Hepatocyte (in vitro differentiated cells): Measurements from ENCODE around the gene LPP. TPM values are rescaled to one million over a fixed set of nuclear protein-coding genes. Genes with fewer than 3 reads are reported as not detected.

Source experiments
- DNase-seq: peaks from one replicate; pipeline ENCODE4 v3.0.0-alpha.2; 2016; ENCODE audit warnings: low spot score
- H2AFZ ChIP-seq: fragments of 200-600 bp; sonication (generic); 2 replicates; pipeline ENCODE4 v1.6.0; 2016; ENCODE audit warnings: antibody characterized with exemption, mild to moderate bottlenecking
- H3K27ac ChIP-seq: fragments of 200-600 bp; sonication (generic); 2 replicates; pipeline ENCODE4 v1.5.1; 2016; ENCODE audit warnings: mild to moderate bottlenecking
- H3K27me3 ChIP-seq: fragments of 200-600 bp; sonication (generic); 2 replicates; pipeline ENCODE4 v1.6.1; 2016
- H3K36me3 ChIP-seq: fragments of 200-600 bp; sonication (generic); replicated peaks from 2 replicates; pipeline ENCODE4 v1.5.1; 2016; ENCODE audit warnings: low read depth; ENCODE audit not compliant: insufficient read depth
- H3K4me1 ChIP-seq: fragments of 200-600 bp; sonication (generic); 2 replicates; pipeline ENCODE4 v1.5.1; 2016; ENCODE audit warnings: mild to moderate bottlenecking, moderate library complexity; ENCODE audit not compliant: insufficient read depth
- H3K4me2 ChIP-seq: fragments of 200-600 bp; sonication (generic); 2 replicates; pipeline ENCODE4 v1.6.0; 2016
- H3K4me3 ChIP-seq: fragments of 200-600 bp; sonication (generic); 2 replicates; pipeline ENCODE4 v1.5.1; 2016; ENCODE audit warnings: mild to moderate bottlenecking
- H3K79me2 ChIP-seq: fragments of 200-600 bp; sonication (generic); 2 replicates; pipeline ENCODE4 v1.6.0; 2017; ENCODE audit warnings: mild to moderate bottlenecking
- H3K9me2 ChIP-seq: fragments of 200-600 bp; sonication (generic); replicated peaks from 2 replicates; pipeline ENCODE4 v1.6.0; 2017; ENCODE audit warnings: mild to moderate bottlenecking; ENCODE audit not compliant: insufficient read depth
- H3K9me3 ChIP-seq: fragments of 200-600 bp; sonication (generic); 2 replicates; pipeline ENCODE4 v1.5.1; 2016; ENCODE audit warnings: low read depth, mild to moderate bottlenecking
- H4K20me1 ChIP-seq: fragments of 200-600 bp; sonication (generic); 2 replicates; pipeline ENCODE4 v1.6.0; 2016; ENCODE audit warnings: mild to moderate bottlenecking; ENCODE audit not compliant: insufficient read depth, poor library complexity, severe bottlenecking
- EZH2 ChIP-seq: fragments of 200-600 bp; sonication (generic); IDR thresholded peaks from 2 replicates; pipeline ENCODE4 v1.6.1; 2016; ENCODE audit warnings: antibody characterized with exemption, mild to moderate bottlenecking, borderline replicate concordance
- EZH2phosphoT487 ChIP-seq: fragments of 200-600 bp; sonication (generic); IDR thresholded peaks from one replicate; pipeline ENCODE4 v1.6.1; 2018; ENCODE audit warnings: antibody characterized with exemption, mild to moderate bottlenecking, low read depth, moderate library complexity; ENCODE audit not compliant: unreplicated experiment, severe bottlenecking
- WGBS: methylation state at CpG from one replicate; pipeline ENCODE4 v1.1.6; 2016; ENCODE audit warnings: low lambda C conversion rate; ENCODE audit errors: missing lambda C conversion rate; 5-methylcytosine and 5-hydroxymethylcytosine counted together
- polyA plus RNA-seq: library from polyadenylated mRNA; unstranded; fragments of >200 nt; fragmentation: Nextera tagmentation; extraction: Ambion mirVana; gene quantifications from 2 replicates; pipeline ENCODE4 v1.2.1, GENCODE V29; 2016
- total RNA-seq: library from RNA; depleted of rRNA; stranded (reverse); fragments of >200 nt; gene quantifications from 2 replicates; pipeline ENCODE4 v1.2.3, GENCODE V29; 2014
- TF ChIP-seq, protein P1 (sequence below): fragments of 200-600 bp; sonication (generic); IDR thresholded peaks from 2 replicates; pipeline ENCODE4 v1.5.1; 2016; ENCODE audit warnings: antibody characterized with exemption, mild to moderate bottlenecking; ENCODE audit not compliant: poor library complexity

The LPP gene
- total and polyA plus RNA-seq, 2 experiments from 2014 or later: 53.2 to 73.8 TPM

DNA sequence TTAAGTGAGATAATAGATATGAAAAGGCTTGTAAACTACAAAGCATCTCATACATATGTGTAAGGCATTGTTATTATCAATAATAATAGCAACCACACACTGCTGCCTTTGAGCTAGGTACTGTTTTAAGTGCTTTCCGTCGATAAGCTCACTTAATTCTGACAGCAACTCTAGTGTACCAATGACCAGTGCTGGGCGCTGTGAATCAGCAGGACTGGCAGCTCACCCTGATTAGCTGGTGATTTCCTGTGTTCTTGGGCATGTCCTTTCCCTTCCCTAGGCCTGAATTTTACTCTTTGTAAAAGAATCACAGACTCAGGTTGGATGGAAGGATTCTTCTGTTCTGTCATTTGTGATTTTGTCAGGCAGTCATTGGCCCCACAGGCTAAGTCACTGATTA is 215.6 kb downstream of the LPP start:
- no peak overlapping the region for H3K4me2 ChIP-seq
- H3K27ac ChIP-seq: peak overlapping the region; percentile 49
- peaks cover 69% of the 10 kb centered on the region for H3K79me2 ChIP-seq
- 86% methylated on average over 3 of the region's 3 CpGs for WGBS
- H3K4me3 ChIP-seq: no peak overlapping the region
- H4K20me1 ChIP-seq: no peaks in the 10 kb centered on the region
- no peak overlapping the region for H2AFZ ChIP-seq
- no peaks in the 10 kb centered on the region for H3K9me2 ChIP-seq
- no peaks in the 10 kb centered on the region for H3K36me3 ChIP-seq
- no peaks in the 10 kb centered on the region for H3K27me3 ChIP-seq
- H3K9me3 ChIP-seq: no peaks in the 10 kb centered on the region
- DNase-seq: no peak
- TF ChIP-seq EZH2phosphoT487 (no peak), EZH2 (no peak)
- TF ChIP-seq, protein P1, sequence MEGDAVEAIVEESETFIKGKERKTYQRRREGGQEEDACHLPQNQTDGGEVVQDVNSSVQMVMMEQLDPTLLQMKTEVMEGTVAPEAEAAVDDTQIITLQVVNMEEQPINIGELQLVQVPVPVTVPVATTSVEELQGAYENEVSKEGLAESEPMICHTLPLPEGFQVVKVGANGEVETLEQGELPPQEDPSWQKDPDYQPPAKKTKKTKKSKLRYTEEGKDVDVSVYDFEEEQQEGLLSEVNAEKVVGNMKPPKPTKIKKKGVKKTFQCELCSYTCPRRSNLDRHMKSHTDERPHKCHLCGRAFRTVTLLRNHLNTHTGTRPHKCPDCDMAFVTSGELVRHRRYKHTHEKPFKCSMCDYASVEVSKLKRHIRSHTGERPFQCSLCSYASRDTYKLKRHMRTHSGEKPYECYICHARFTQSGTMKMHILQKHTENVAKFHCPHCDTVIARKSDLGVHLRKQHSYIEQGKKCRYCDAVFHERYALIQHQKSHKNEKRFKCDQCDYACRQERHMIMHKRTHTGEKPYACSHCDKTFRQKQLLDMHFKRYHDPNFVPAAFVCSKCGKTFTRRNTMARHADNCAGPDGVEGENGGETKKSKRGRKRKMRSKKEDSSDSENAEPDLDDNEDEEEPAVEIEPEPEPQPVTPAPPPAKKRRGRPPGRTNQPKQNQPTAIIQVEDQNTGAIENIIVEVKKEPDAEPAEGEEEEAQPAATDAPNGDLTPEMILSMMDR: no peak
- H3K4me1 ChIP-seq: peaks cover 15% of the 10 kb centered on the region

DNA sequence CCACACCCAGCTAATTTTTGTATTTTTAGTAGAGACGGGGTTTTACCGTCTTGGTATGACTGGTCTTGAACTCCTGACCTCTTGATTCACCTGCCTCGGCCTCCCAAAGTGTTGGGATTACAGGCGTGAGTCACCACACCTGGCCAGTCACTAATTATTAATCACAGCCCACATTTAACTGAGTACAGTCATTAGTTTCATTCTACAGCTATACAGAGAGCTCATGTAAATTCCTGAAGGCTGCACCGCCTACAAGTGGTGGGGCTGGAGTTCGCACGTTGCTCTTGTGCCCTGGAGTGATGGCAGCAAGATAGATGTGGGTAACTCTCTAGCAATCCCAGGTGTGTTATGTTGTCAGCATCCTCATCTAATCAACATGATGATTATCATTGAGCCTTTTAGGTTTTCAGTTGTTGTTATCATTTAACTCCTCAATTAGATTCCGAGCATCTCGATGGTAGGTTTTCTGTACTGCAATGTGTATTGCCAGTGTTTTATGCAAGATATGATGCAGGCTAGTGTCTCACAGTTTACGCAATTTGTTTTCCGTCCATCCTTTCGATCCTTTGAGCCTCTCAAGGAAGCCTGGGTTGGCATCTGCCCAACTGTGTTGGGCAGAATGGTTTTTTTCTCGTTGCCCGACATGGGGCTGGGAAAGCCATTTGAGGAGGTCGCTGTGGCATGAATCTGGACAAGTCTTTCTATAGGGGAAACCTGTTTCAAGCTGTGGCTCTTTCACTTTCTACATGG is 216.3 kb downstream of the LPP start:
- TF ChIP-seq EZH2phosphoT487: no peak
- TF ChIP-seq, protein P1: no peak

DNA sequence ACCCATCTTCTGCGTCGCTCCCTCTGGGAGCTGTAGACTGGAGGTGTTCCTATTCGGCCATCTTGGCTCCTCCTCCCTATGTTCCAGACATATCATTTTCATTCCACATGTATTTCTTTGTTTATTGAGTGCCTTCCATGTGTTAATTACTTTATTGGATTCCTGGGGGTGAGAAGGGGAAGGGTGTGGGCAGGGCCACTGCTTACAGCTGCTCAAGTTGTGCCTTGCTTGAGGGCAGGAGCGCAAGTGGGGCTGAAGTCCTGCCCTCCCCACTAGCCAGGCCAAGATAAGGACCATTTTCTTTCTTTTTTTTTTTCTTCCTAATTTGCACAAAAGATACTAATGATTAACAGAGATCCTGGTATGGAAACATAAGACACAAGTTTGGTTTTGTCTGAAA is 224.8 kb downstream of the LPP start:
- H4K20me1 ChIP-seq: no peaks in the 10 kb centered on the region
- TF ChIP-seq EZH2: no peak
- TF ChIP-seq, protein P1: no peak
- TF ChIP-seq EZH2phosphoT487: no peak
- 92% methylated on average over 4 of the region's 4 CpGs for WGBS
- no peaks in the 10 kb centered on the region for H3K27me3 ChIP-seq
- H3K9me3 ChIP-seq: no peaks in the 10 kb centered on the region
- DNase-seq: no peak
- no peaks in the 10 kb centered on the region for H3K4me1 ChIP-seq
- no peak overlapping the region for H2AFZ ChIP-seq
- no peak overlapping the region for H3K4me3 ChIP-seq
- no peaks in the 10 kb centered on the region for H3K36me3 ChIP-seq
- no peaks in the 10 kb centered on the region for H3K9me2 ChIP-seq
- no peak overlapping the region for H3K4me2 ChIP-seq
- H3K27ac ChIP-seq: no peak overlapping the region
- H3K79me2 ChIP-seq: peaks cover 55% of the 10 kb centered on the region

More for the DNA sequence above, 216.3 kb downstream of the LPP start:
- no peaks in the 10 kb centered on the region for H3K36me3 ChIP-seq
- 90% methylated on average over 15 of the region's 15 CpGs for WGBS
- peaks cover 15% of the 10 kb centered on the region for H3K4me1 ChIP-seq
- H3K79me2 ChIP-seq: peaks cover 65% of the 10 kb centered on the region
- no peak overlapping the region for H3K27ac ChIP-seq
- H4K20me1 ChIP-seq: no peaks in the 10 kb centered on the region
- no peak overlapping the region for H2AFZ ChIP-seq
- no peaks in the 10 kb centered on the region for H3K27me3 ChIP-seq
- H3K9me3 ChIP-seq: no peaks in the 10 kb centered on the region
- no peak overlapping the region for H3K4me2 ChIP-seq
- no peak for DNase-seq
- H3K4me3 ChIP-seq: no peak overlapping the region
- H3K9me2 ChIP-seq: no peaks in the 10 kb centered on the region
